Osteoblast (primary cell): ENCODE results near the gene PTGDR2. TPM values are rescaled to one million over a fixed set of nuclear protein-coding genes. Genes with fewer than 3 reads are reported as not detected.
A peak's percentile ranks its signal among the peaks of the same experiment; 100 is the strongest.

Experiments
- DNase-seq: peaks from one replicate; pipeline ENCODE4 v3.0.0; 2011; ENCODE audit warnings: low spot score, mixed read lengths; ENCODE audit not compliant: insufficient read length; ENCODE audit errors: missing footprints
- H2AFZ ChIP-seq: 2 replicates; pipeline ENCODE4 v1.6.0; 2011; ENCODE audit warnings: mild to moderate bottlenecking, low read length
- H3K27ac ChIP-seq: 2 replicates; pipeline ENCODE4 v1.5.1; 2011; ENCODE audit warnings: mild to moderate bottlenecking, low read depth, low read length, moderate library complexity
- H3K27me3 ChIP-seq: 2 replicates; pipeline ENCODE4 v1.6.0; 2012; ENCODE audit warnings: mild to moderate bottlenecking, control low read depth, inconsistent platforms, low read length, moderate library complexity; ENCODE audit not compliant: insufficient read depth
- H3K36me3 ChIP-seq: 2 replicates; pipeline ENCODE4 v1.5.1; 2011; ENCODE audit warnings: mild to moderate bottlenecking, low read length, control low read depth, moderate library complexity; ENCODE audit not compliant: insufficient read depth
- H3K4me1 ChIP-seq: 2 replicates; pipeline ENCODE4 v1.5.1; 2011; ENCODE audit warnings: mild to moderate bottlenecking, low read length, control low read depth, moderate library complexity; ENCODE audit not compliant: insufficient read depth
- H3K4me2 ChIP-seq: 2 replicates; pipeline ENCODE4 v1.6.0; 2011; ENCODE audit warnings: mild to moderate bottlenecking, low read length; ENCODE audit not compliant: insufficient read depth
- H3K4me3 ChIP-seq: fragments of 200-600 bp; sonication (generic); 3 replicates; pipeline ENCODE4 v1.5.1; 2012; ENCODE audit warnings: mild to moderate bottlenecking, low read length, inconsistent platforms; ENCODE audit not compliant: insufficient read depth
- H3K79me2 ChIP-seq: 2 replicates; pipeline ENCODE4 v1.6.0; 2012; ENCODE audit warnings: mild to moderate bottlenecking, low read length, control low read depth, inconsistent platforms; ENCODE audit not compliant: insufficient read depth
- H3K9me3 ChIP-seq: 2 replicates; pipeline ENCODE4 v1.5.1; 2011; ENCODE audit warnings: low read depth, low read length, control low read depth
- H4K20me1 ChIP-seq: 2 replicates; pipeline ENCODE4 v1.6.0; 2012; ENCODE audit warnings: mild to moderate bottlenecking, low read length, control low read depth; ENCODE audit not compliant: insufficient read depth
- CTCF ChIP-seq: IDR thresholded peaks from 2 replicates; pipeline ENCODE4 v1.5.1; 2011; ENCODE audit warnings: mild to moderate bottlenecking, low read depth, low read length, moderate library complexity; ENCODE audit errors: extremely low read depth
- total RNA-seq: library from RNA; depleted of rRNA; stranded (reverse); fragments of >200 nt; gene quantifications from 2 replicates; pipeline ENCODE4 v1.2.3, GENCODE V29; 2012

The PTGDR2 gene
- total RNA-seq, 1 donor: not detected

- H3K4me2 ChIP-seq: no peak overlapping the region
- no peaks in the 10 kb centered on the region for H3K4me1 ChIP-seq
- H3K4me3 ChIP-seq: no peak overlapping the region
- H4K20me1 ChIP-seq: no peaks in the 10 kb centered on the region
- peaks cover 12% of the 10 kb centered on the region for H3K36me3 ChIP-seq
- no peak overlapping the region for H2AFZ ChIP-seq
- no peaks in the 10 kb centered on the region for H3K9me3 ChIP-seq
- DNase-seq: peak; percentile 76
- H3K27me3 ChIP-seq: no peaks in the 10 kb centered on the region
- no peak for TF ChIP-seq CTCF
- H3K79me2 ChIP-seq: no peaks in the 10 kb centered on the region
- no peak overlapping the region for H3K27ac ChIP-seq
Measured at GRCh38 chr11:60852117-60852981, 3.4 kb downstream of the PTGDR2 start.

- Histone ChIP-seq H3K4me3 (no peak overlapping the region), H3K4me1 (no peaks in the 10 kb centered on the region), H3K9me3 (no peaks in the 10 kb centered on the region), H4K20me1 (no peaks in the 10 kb centered on the region), H3K27me3 (no peaks in the 10 kb centered on the region), H3K27ac (no peak overlapping the region), H3K4me2 (no peak overlapping the region), H2AFZ (no peak overlapping the region), H3K79me2 (no peaks in the 10 kb centered on the region), H3K36me3 (peaks cover 12% of the 10 kb centered on the region)
- TF ChIP-seq CTCF: no peak
- DNase-seq: peak; percentile 77
Measured at GRCh38 chr11:60851327-60852104, 4.2 kb downstream of the PTGDR2 start.

GRCh38 chr11:60849641-60850520 lies 5.9 kb downstream of the PTGDR2 start:
- Histone ChIP-seq H3K36me3 (peaks cover 12% of the 10 kb centered on the region), H3K4me2 (no peak overlapping the region), H3K79me2 (peaks cover 11% of the 10 kb centered on the region), H2AFZ (no peak overlapping the region), H3K27ac (no peak overlapping the region), H3K4me3 (no peak overlapping the region), H4K20me1 (peaks cover 3% of the 10 kb centered on the region), H3K27me3 (no peaks in the 10 kb centered on the region), H3K4me1 (no peaks in the 10 kb centered on the region), H3K9me3 (no peaks in the 10 kb centered on the region)
- DNase-seq: peak; percentile 85
- TF ChIP-seq CTCF: no peak
